NCI-H524 treated with DMSO at 0.1 percent for 48 hours (cell line): ENCODE data around the gene TUBB1.
"Not testable (repeated sequence)": the region's sequence is repeated elsewhere in the genome, so short reads cannot be mapped to it uniquely, and the experiment has no call there.

Experiments
- DNase-seq: peaks from one replicate; lab custom pipeline; 2025; lab: John Stamatoyannopoulos, UW

The TUBB1 gene

GRCh38 chr20:59006167-59006863, 12.9 kb upstream of the TUBB1 start:
- no peak for DNase-seq

GRCh38 chr20:59006864-59007664, 12.2 kb upstream of the TUBB1 start, which contains the start of gene CTSZ:
CTSZ (minus strand) TSS chr20:59007254; CDS start chr20:59007128, 126 bp downstream.
- DNase-seq, result no peak

- no peak for DNase-seq
These were observed 11.3 kb upstream of the TUBB1 start for GRCh38 chr20:59007665-59008511.

GRCh38 chr20:59008715-59009336, 10.4 kb upstream of the TUBB1 start:
- no peak for DNase-seq

- no peak for DNase-seq
These were observed 8.8 kb upstream of the TUBB1 start for GRCh38 chr20:59010321-59010994.

GRCh38 chr20:59010995-59011873, 8.0 kb upstream of the TUBB1 start:
- no peak for DNase-seq

- DNase-seq, result not testable (repeated sequence)
These were observed 7.4 kb upstream of the TUBB1 start for GRCh38 chr20:59011874-59012157.

- no peak for DNase-seq
These were observed 5.9 kb upstream of the TUBB1 start for GRCh38 chr20:59013031-59013951.

- no peak for DNase-seq
These were observed 5.1 kb upstream of the TUBB1 start for GRCh38 chr20:59013959-59014608.

- no peak for DNase-seq
These were observed 4.4 kb upstream of the TUBB1 start for GRCh38 chr20:59014680-59015389.

- DNase-seq, result no peak
These were observed 3.8 kb upstream of the TUBB1 start for GRCh38 chr20:59015411-59015810.

GRCh38 chr20:59015812-59016711, 3.2 kb upstream of the TUBB1 start:
- DNase-seq, result no peak

- no peak for DNase-seq
These were observed 2.3 kb upstream of the TUBB1 start for GRCh38 chr20:59016795-59017492.

- DNase-seq, result no peak
These were observed 1.6 kb upstream of the TUBB1 start for GRCh38 chr20:59017493-59018231.

- DNase-seq, result no peak
These were observed 412 bp upstream of the TUBB1 start for GRCh38 chr20:59018817-59019216.
